HepG2 (cell line): ENCODE measurements around the gene RPL6. TPM values are rescaled to one million over a fixed set of nuclear protein-coding genes. Genes with fewer than 3 reads are reported as not detected.

Source experiments
- AGO2 ChIP-seq: fragments of 200-400 bp; formaldehyde crosslinking; optimal IDR thresholded peaks from 2 replicates; pipeline ENCODE3; 2017; ENCODE audit warnings: mild to moderate bottlenecking, low read depth, low read length, moderate library complexity
- CHD4 ChIP-seq: fragments of 200-600 bp; sonication (generic); IDR thresholded peaks from 2 replicates; pipeline ENCODE4 v1.7.0; 2017; ENCODE audit warnings: mild to moderate bottlenecking, low read length, borderline replicate concordance
- CSRNP1 ChIP-seq: sonication (generic); formaldehyde crosslinking; IDR thresholded peaks from 2 replicates; pipeline ENCODE4 v1.8.1; 2023; ENCODE audit warnings: mild to moderate bottlenecking, missing genetic modification reagents
- EP300 ChIP-seq, 3 experiments: sonication (generic) in 1 of 3; formaldehyde crosslinking in 1 of 3; IDR thresholded peaks; 2 replicates each; pipeline versions ENCODE4 v1.5.1 to v1.6.1; 2011 to 2020; ENCODE audit warnings: low read depth in 2 of 3, low read length in 2 of 3, borderline replicate concordance in 1 of 3, improper control_type of control experiment in 1 of 3, mild to moderate bottlenecking in 1 of 3, missing genetic modification reagents in 1 of 3, moderate library complexity in 1 of 3
- NCOA1 ChIP-seq: sonication (generic); formaldehyde crosslinking; IDR thresholded peaks from 2 replicates; pipeline ENCODE4 v1.9.0; 2021; ENCODE audit warnings: missing genetic modification reagents
- NFE2L1 ChIP-seq: sonication (generic); formaldehyde crosslinking; IDR thresholded peaks from 2 replicates; pipeline ENCODE4 v1.4.0; 2020; ENCODE audit warnings: missing genetic modification reagents, mild to moderate bottlenecking, borderline replicate concordance
- NR2F6 ChIP-seq, 2 experiments: IDR thresholded peaks; 2 replicates each; pipeline ENCODE4 v1.6.1; 2016; ENCODE audit warnings: antibody characterized with exemption in 1 of 2, mild to moderate bottlenecking in 1 of 2
- SAP130 ChIP-seq: IDR thresholded peaks from 2 replicates; pipeline ENCODE4 v1.6.1; 2016; ENCODE audit warnings: low read depth
- TIGD3 ChIP-seq: sonication (generic); formaldehyde crosslinking; IDR thresholded peaks from 2 replicates; pipeline ENCODE4 v1.5.1; 2020; ENCODE audit warnings: mild to moderate bottlenecking, missing genetic modification reagents, borderline replicate concordance
- TOE1 ChIP-seq: sonication (generic); formaldehyde crosslinking; IDR thresholded peaks from 2 replicates; pipeline ENCODE4 v1.4.0; 2020; ENCODE audit warnings: mild to moderate bottlenecking, missing genetic modification reagents
- YY1 ChIP-seq: IDR thresholded peaks from 2 replicates; pipeline ENCODE4 v1.6.1; 2011; ENCODE audit warnings: low read length, low read depth, moderate library complexity, mild to moderate bottlenecking; ENCODE audit not compliant: insufficient read depth, insufficient replicate concordance
- ZFP37 ChIP-seq: sonication (generic); formaldehyde crosslinking; IDR thresholded peaks from 2 replicates; pipeline ENCODE4 v1.4.0; 2020; ENCODE audit warnings: missing genetic modification reagents, borderline replicate concordance
- ZNF350 ChIP-seq: sonication (generic); formaldehyde crosslinking; IDR thresholded peaks from 2 replicates; pipeline ENCODE4 v1.4.0; 2020; ENCODE audit warnings: mild to moderate bottlenecking, low read depth, missing genetic modification reagents, borderline replicate concordance
- ZNF589 ChIP-seq: sonication (generic); formaldehyde crosslinking; conservative IDR thresholded peaks from 2 replicates; pipeline ENCODE4 v1.8.0; 2022; ENCODE audit warnings: mild to moderate bottlenecking, moderate library complexity, missing genetic modification reagents
- ZNF629 ChIP-seq: sonication (generic); formaldehyde crosslinking; conservative IDR thresholded peaks from 2 replicates; pipeline ENCODE4 v1.5.0; 2020; ENCODE audit warnings: missing genetic modification reagents
- ZSCAN20 ChIP-seq: sonication (generic); formaldehyde crosslinking; IDR thresholded peaks from 2 replicates; pipeline ENCODE4 v1.4.0; 2020; ENCODE audit warnings: missing genetic modification reagents, mild to moderate bottlenecking, borderline replicate concordance
- ZSCAN25 ChIP-seq: sonication (generic); formaldehyde crosslinking; IDR thresholded peaks from 2 replicates; pipeline ENCODE4 v1.8.0; 2022; ENCODE audit warnings: mild to moderate bottlenecking, missing genetic modification reagents
- polyA plus RNA-seq, 8 experiments: library from polyadenylated mRNA; depleted of rRNA in 3 of 8; stranded (reverse) in 7 of 8; unstranded in 1 of 8; fragments of >200 nt; fragmentation: Illumina TruSeq in 4 of 8; extraction: Trizol in 4 of 8; gene quantifications; 2 replicates each; pipeline versions ENCODE4 v1.2.1 to v1.2.3, GENCODE V29; 2011 to 2016; ENCODE audit warnings: low read depth in 4 of 8, missing spikeins in 1 of 8, mixed read lengths in 1 of 8; ENCODE audit not compliant: insufficient read depth in 1 of 8
- total RNA-seq, 5 experiments: library from RNA; depleted of rRNA; stranded (reverse); fragments of >200 nt; fragmentation: Illumina TruSeq; extraction: Trizol; gene quantifications; 2 replicates each; pipeline ENCODE4 v1.2.3, GENCODE V29; 2016; ENCODE audit warnings: low read depth in 1 of 5
- TF ChIP-seq, protein P1 (sequence below), 2 experiments: sonication (generic) in 1 of 2; formaldehyde crosslinking in 1 of 2; IDR thresholded peaks; 2 replicates each; pipeline versions ENCODE4 v1.6.1 to v1.9.0; 2014 to 2022; ENCODE audit warnings: antibody characterized with exemption in 1 of 2, borderline replicate concordance in 1 of 2, inconsistent platforms in 1 of 2, low read depth in 1 of 2, missing genetic modification reagents in 1 of 2

Gene RPL6
- total and polyA plus RNA-seq, 2 of the 13 experiments (the other 11 are each of a cell fraction or from before 2014, with no cell fraction given) = 1,551 to 1,719 TPM

GRCh38 chr12:112419297-112420133 lies 10.1 kb upstream of the RPL6 start (continued):
- peak; percentile 9; the same call in 1 of the 2 replicates for TF ChIP-seq SAP130 (CRISPR knock-in tag)
- TF ChIP-seq NFE2L1 (CRISPR knock-in tag) = no peak
- no peak for TF ChIP-seq YY1
- no peak for TF ChIP-seq ZFP37
- no peak for TF ChIP-seq CSRNP1 (CRISPR knock-in tag)
- peak; percentile 58; the same call in 1 of the 2 replicates for TF ChIP-seq CHD4
- TF ChIP-seq ZNF589 (CRISPR knock-in tag) = no peak
- no peak for TF ChIP-seq ZSCAN25
- no peak for TF ChIP-seq TIGD3 (CRISPR knock-in tag)
- 0 out of 2 replicates have a peak, but pooled peaks have one; percentile 59 for TF ChIP-seq NCOA1 (CRISPR knock-in tag)
- TF ChIP-seq ZSCAN20 (CRISPR knock-in tag) = peak; percentile 75; the same call in 1 of the 2 replicates
- TF ChIP-seq EP300 (IDR thresholded peaks at IDR 0.05; ENCODE audit: low read depth in 2 of 2, low read length in 2 of 2) = peak in 1 of 2 experiments; percentile 24; a peak in 1 of 4 replicates
- TF ChIP-seq EP300 (CRISPR knock-in tag; IDR thresholded peaks at IDR 0.05; ENCODE audit: borderline replicate concordance) = no peak
- no peak for TF ChIP-seq TOE1 (CRISPR knock-in tag)
- TF ChIP-seq, protein P1, sequence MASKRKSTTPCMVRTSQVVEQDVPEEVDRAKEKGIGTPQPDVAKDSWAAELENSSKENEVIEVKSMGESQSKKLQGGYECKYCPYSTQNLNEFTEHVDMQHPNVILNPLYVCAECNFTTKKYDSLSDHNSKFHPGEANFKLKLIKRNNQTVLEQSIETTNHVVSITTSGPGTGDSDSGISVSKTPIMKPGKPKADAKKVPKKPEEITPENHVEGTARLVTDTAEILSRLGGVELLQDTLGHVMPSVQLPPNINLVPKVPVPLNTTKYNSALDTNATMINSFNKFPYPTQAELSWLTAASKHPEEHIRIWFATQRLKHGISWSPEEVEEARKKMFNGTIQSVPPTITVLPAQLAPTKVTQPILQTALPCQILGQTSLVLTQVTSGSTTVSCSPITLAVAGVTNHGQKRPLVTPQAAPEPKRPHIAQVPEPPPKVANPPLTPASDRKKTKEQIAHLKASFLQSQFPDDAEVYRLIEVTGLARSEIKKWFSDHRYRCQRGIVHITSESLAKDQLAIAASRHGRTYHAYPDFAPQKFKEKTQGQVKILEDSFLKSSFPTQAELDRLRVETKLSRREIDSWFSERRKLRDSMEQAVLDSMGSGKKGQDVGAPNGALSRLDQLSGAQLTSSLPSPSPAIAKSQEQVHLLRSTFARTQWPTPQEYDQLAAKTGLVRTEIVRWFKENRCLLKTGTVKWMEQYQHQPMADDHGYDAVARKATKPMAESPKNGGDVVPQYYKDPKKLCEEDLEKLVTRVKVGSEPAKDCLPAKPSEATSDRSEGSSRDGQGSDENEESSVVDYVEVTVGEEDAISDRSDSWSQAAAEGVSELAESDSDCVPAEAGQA (IDR thresholded peaks at IDR 0.05; ENCODE audit: low read depth) = no peak
- TF ChIP-seq, protein P1 (CRISPR knock-in tag; IDR thresholded peaks at IDR 0.05; ENCODE audit: borderline replicate concordance) = no peak
- TF ChIP-seq NR2F6 (IDR thresholded peaks at IDR 0.05) = no peak; the same call in 1 of the 2 replicates
- TF ChIP-seq NR2F6 (CRISPR knock-in tag; IDR thresholded peaks at IDR 0.05) = 0 out of 2 replicates have a peak, but pooled peaks have one; percentile 4
- TF ChIP-seq AGO2 = peak; percentile 5
- TF ChIP-seq ZNF350 = no peak
- TF ChIP-seq ZNF629 = peak; percentile 96
